ENCODE results near the gene TMEM109.

TMEM109 gene

DNA sequence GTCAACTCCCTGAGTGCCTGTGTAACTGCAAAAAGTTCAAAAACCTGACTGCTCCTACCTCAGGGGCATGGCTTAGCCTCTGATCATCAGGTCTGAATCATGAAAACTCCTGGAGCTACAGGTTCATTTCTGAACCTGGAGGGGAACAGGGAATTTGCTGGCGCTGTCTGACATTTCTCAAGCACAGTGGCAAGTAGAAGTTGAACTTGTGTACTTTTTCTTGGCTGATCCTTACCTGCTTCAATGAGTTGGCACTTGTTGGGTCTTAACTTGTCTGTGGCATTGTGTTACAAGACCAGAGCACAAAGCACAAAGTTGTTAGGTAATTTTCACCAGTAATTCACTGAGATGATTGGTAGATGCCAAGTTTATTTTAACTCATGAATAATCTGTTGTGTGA is 3.3 kb downstream of the TMEM109 start:
- DNase-seq (ENCODE audit: low read depth), result peak; percentile 95
- no peak overlapping the region for H3K4me3 ChIP-seq (ENCODE audit: low read length)
- TF ChIP-seq CTCF (IDR thresholded peaks at IDR 0.05; ENCODE audit: insufficient read depth, low read depth, low read length, missing control alignments), result no peak

GRCh38 chr11:60918251-60918938 is 4.4 kb downstream of the TMEM109 start:
- DNase-seq (ENCODE audit: low read depth), result peak; percentile 69
- H3K4me3 ChIP-seq (ENCODE audit: low read length), result no peak overlapping the region
- TF ChIP-seq CTCF (IDR thresholded peaks at IDR 0.05; ENCODE audit: insufficient read depth, low read depth, low read length, missing control alignments), result no peak

DNA sequence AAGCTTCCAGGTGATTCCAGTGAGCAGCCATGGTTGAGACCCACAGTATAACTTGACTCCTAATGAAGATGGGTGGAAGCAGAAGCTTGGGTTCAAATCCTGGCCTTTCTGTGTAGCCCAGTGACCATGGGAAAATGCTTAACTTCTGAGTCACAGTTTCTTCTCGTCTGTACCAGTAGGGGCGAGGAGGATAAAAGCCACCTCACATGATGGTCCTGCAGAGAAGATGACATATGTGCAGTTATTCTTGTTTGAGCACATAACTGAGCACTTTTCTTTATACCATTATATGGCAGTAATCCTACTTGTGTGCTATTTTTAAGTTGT is 4.9 kb downstream of the TMEM109 start:
- peak; percentile 76 for DNase-seq (ENCODE audit: low read depth)
- no peak for TF ChIP-seq CTCF (IDR thresholded peaks at IDR 0.05; ENCODE audit: insufficient read depth, low read depth, low read length, missing control alignments)
- no peak overlapping the region for H3K4me3 ChIP-seq (ENCODE audit: low read length)

DNA sequence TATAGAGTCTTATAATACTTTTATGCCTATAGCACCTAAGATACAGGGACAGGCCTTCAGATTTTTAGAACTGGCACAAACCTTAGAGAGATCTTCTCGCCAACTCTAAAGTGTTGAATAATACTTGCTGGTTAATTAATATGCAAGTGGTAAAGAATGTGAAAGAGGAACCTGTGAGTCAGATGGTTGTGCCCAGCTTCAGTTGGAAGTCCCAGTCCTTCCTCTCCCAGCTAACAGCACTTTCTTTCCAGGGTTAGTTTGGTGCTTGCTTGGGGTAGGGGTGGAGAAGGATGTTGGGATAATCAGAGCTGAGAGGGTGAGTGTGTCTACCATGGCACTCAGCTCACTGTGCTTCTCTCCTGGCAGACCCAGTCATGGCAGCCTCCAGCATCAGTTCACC is 5.4 kb downstream of the TMEM109 start:
- H3K4me3 ChIP-seq (ENCODE audit: low read length), result no peak overlapping the region
- no peak for TF ChIP-seq CTCF (IDR thresholded peaks at IDR 0.05; ENCODE audit: insufficient read depth, low read depth, low read length, missing control alignments)
- DNase-seq (ENCODE audit: low read depth), result peak; percentile 53

DNA sequence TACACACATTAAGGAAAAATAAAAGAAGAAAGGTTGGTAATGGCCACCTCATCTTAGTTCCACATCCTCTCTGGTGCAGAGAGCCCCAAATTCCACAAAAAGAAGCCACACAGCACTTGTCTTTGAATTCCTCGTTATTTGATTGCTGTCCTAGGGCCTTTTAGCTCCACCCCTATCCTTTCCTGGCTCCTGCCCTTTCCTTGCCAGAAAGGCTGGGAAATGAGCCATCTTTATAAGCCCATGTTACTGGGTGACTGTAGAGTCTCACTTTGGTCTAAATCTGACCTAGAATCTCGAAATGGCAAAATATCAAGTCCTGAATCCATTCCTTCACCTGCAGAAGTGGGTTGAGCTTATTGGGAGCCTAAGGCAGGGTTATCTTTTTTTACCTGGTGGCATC is 6.0 kb downstream of the TMEM109 start:
- no peak for DNase-seq (ENCODE audit: low read depth)
- no peak for TF ChIP-seq CTCF (IDR thresholded peaks at IDR 0.05; ENCODE audit: insufficient read depth, low read depth, low read length, missing control alignments)
- H3K4me3 ChIP-seq (ENCODE audit: low read length), result no peak overlapping the region

DNA sequence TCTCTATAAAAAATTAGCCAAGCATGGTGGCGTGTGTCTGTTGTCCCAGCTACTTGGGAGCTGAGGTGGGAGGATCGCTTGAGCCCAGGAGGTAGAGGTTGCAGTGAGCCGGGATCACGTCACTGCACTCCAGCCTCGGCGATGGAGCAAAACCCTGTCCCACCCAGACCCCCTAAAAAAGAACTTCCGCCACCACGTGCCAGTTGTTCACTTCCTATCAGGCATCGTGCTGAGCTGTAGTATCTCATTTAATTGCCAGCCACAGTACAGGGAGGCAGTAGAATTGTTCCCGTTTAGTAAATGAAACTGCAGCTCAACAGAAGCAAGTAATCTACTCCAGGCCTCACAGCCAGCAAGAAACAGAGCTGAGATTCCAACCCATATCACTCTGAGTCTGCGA is 7.3 kb downstream of the TMEM109 start:
- H3K4me3 ChIP-seq (ENCODE audit: low read length), result no peak overlapping the region
- DNase-seq (ENCODE audit: low read depth), result no peak
- no peak for TF ChIP-seq CTCF (IDR thresholded peaks at IDR 0.05; ENCODE audit: insufficient read depth, low read depth, low read length, missing control alignments)

DNA sequence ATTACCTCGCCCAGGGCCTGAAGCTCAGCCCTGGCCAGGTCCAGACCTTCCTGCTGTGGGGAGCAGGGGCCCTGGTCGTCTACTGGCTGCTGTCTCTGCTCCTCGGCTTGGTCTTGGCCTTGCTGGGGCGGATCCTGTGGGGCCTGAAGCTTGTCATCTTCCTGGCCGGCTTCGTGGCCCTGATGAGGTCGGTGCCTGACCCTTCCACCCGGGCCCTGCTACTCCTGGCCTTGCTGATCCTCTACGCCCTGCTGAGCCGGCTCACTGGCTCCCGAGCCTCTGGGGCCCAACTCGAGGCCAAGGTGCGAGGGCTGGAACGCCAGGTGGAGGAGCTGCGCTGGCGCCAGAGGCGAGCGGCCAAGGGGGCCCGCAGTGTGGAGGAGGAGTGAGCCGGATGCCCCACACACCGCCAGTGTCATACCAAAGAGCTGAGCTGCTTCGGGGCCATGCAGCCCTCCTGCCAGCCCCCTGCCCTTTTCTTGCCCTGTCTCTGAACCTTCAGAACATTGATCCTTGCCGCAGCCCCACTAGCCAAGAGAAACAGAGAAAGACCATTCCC is 7.9 kb downstream of the TMEM109 start:
- DNase-seq (ENCODE audit: low read depth), result no peak

More for the DNA sequence above, 7.9 kb downstream of the TMEM109 start:
- H3K4me3 ChIP-seq (ENCODE audit: low read length), result no peak overlapping the region
- TF ChIP-seq CTCF (IDR thresholded peaks at IDR 0.05; ENCODE audit: insufficient read depth, low read depth, low read length, missing control alignments), result no peak
